HEK293T (cell line): Measurements from ENCODE around the gene S100P.

Experiments
- CTCF ChIA-PET: fragments of 350-600 bp; formaldehyde crosslinking; extraction: SDS; loops from one replicate; lab custom pipeline; 2021; ENCODE audit warnings: antibody characterized with exemption, inconsistent platforms; lab: Yijun Ruan, JAX
- POLR2A ChIA-PET: fragments of 350-600 bp; formaldehyde crosslinking; extraction: SDS; loops from one replicate; lab custom pipeline; 2020; ENCODE audit warnings: antibody characterized with exemption, inconsistent platforms; lab: Yijun Ruan, JAX
- DNase-seq: peaks from one replicate; pipeline ENCODE4 v3.0.0; 2012; ENCODE audit warnings: mixed read lengths; ENCODE audit errors: extremely low spot score
- ARNT ChIP-seq: fragments of 450-650 bp; IDR thresholded peaks from 2 replicates; pipeline ENCODE4 v1.6.1; 2017; ENCODE audit warnings: mild to moderate bottlenecking
- BHLHE40 ChIP-seq: fragments of 450-650 bp; IDR thresholded peaks from 2 replicates; pipeline ENCODE4 v1.6.1; 2016; ENCODE audit warnings: mild to moderate bottlenecking, moderate library complexity, borderline replicate concordance
- CTBP1 ChIP-seq: fragments of 450-650 bp; IDR thresholded peaks from 2 replicates; pipeline ENCODE4 v1.6.1; 2016; ENCODE audit warnings: borderline replicate concordance
- ELF4 ChIP-seq: fragments of 450-650 bp; IDR thresholded peaks from 2 replicates; pipeline ENCODE4 v1.6.1; 2017; ENCODE audit warnings: antibody characterized with exemption
- FOXA1 ChIP-seq: fragments of 450-650 bp; IDR thresholded peaks from 2 replicates; pipeline ENCODE4 v1.6.1; 2016; ENCODE audit warnings: mild to moderate bottlenecking
- FOXK2 ChIP-seq: fragments of 450-650 bp; IDR thresholded peaks from 2 replicates; pipeline ENCODE4 v1.6.1; 2016; ENCODE audit warnings: mild to moderate bottlenecking
- FOXM1 ChIP-seq: fragments of 450-650 bp; IDR thresholded peaks from 2 replicates; pipeline ENCODE4 v1.6.1; 2017; ENCODE audit warnings: mild to moderate bottlenecking, borderline replicate concordance
- HDGF ChIP-seq: fragments of 450-650 bp; IDR thresholded peaks from 2 replicates; pipeline ENCODE4 v1.6.1; 2017; ENCODE audit warnings: antibody characterized with exemption, borderline replicate concordance
- L3MBTL2 ChIP-seq: fragments of 450-650 bp; conservative IDR thresholded peaks from 2 replicates; pipeline ENCODE4 v1.6.1; 2016; ENCODE audit warnings: mild to moderate bottlenecking
- LEF1 ChIP-seq: fragments of 450-650 bp; IDR thresholded peaks from 2 replicates; pipeline ENCODE4 v1.6.1; 2017; ENCODE audit warnings: mild to moderate bottlenecking, borderline replicate concordance
- NFRKB ChIP-seq: fragments of 450-650 bp; IDR thresholded peaks from 2 replicates; pipeline ENCODE4 v1.6.1; 2016; ENCODE audit warnings: mild to moderate bottlenecking, moderate library complexity
- PKNOX1 ChIP-seq: fragments of 450-650 bp; IDR thresholded peaks from 2 replicates; pipeline ENCODE4 v1.6.1; 2016
- SP1 ChIP-seq: fragments of 450-650 bp; IDR thresholded peaks from 2 replicates; pipeline ENCODE4 v1.6.1; 2017
- SUZ12 ChIP-seq: fragments of 450-650 bp; IDR thresholded peaks from 2 replicates; pipeline ENCODE4 v1.6.1; 2016; ENCODE audit warnings: mild to moderate bottlenecking
- TARDBP ChIP-seq: fragments of 450-650 bp; IDR thresholded peaks from 2 replicates; pipeline ENCODE4 v1.6.1; 2016
- ZNF384 ChIP-seq: fragments of 450-650 bp; IDR thresholded peaks from 2 replicates; pipeline ENCODE4 v1.6.1; 2016

Gene S100P

GRCh38 chr4:6728320-6729029, 34.8 kb downstream of the S100P start:
- POLR2A ChIA-PET: no interaction called here
- TF ChIP-seq FOXK2 (no peak), ZNF384 (no peak)
- CTCF ChIA-PET: interaction anchor here (0.9 kb wide), 1 partner anchor 145 kb away, joined by 3 read pairs; no protein-coding TSS in a partner anchor
- no peak for DNase-seq

GRCh38 chr4:6730603-6731317, 37.1 kb downstream of the S100P start:
- TF ChIP-seq L3MBTL2: no peak
- TF ChIP-seq PKNOX1: no peak
- TF ChIP-seq NFRKB: no peak
- TF ChIP-seq ZNF384: no peak
- no peak for TF ChIP-seq TARDBP
- TF ChIP-seq ELF4: no peak
- TF ChIP-seq LEF1: no peak
- TF ChIP-seq FOXM1: no peak
- no peak for TF ChIP-seq FOXA1
- TF ChIP-seq BHLHE40: no peak
- no peak for TF ChIP-seq HDGF
- no peak for DNase-seq
- CTCF ChIA-PET: interaction anchor here (0.6 to 1.4 kb wide), 2 partner anchors 143 to 180 kb away, joined by 3 read pairs; no protein-coding TSS in a partner anchor
- POLR2A ChIA-PET: interaction anchor here (1.2 kb wide), 1 partner anchor 12 kb away, joined by 3 read pairs; no protein-coding TSS in a partner anchor

- TF ChIP-seq FOXA1 (no peak), NFRKB (no peak), BHLHE40 (no peak), SUZ12 (no peak), HDGF (no peak), PKNOX1 (no peak), TARDBP (no peak)
- no peak for DNase-seq
- ChIA-PET CTCF (interaction anchor here (1.4 kb wide), 1 partner anchor 142 kb away, joined by 3 read pairs; no protein-coding TSS in a partner anchor), POLR2A (interaction anchor here (1.2 kb wide), 1 partner anchor 13 kb away, joined by 3 read pairs; no protein-coding TSS in a partner anchor)
Measured at GRCh38 chr4:6731318-6731675, 37.6 kb downstream of the S100P start.

GRCh38 chr4:6731780-6732179, 38.1 kb downstream of the S100P start:
- ChIA-PET POLR2A (no interaction called here), CTCF (no interaction called here)
- no peak for DNase-seq
- no peak for TF ChIP-seq BHLHE40
- no peak for TF ChIP-seq NFRKB
- no peak for TF ChIP-seq L3MBTL2
- no peak for TF ChIP-seq ELF4
- no peak for TF ChIP-seq SP1
- no peak for TF ChIP-seq HDGF
- no peak for TF ChIP-seq FOXK2
- no peak for TF ChIP-seq FOXM1

GRCh38 chr4:6732441-6733357, 39.0 kb downstream of the S100P start:
- TF ChIP-seq FOXA1 (no peak), SUZ12 (no peak), L3MBTL2 (no peak), LEF1 (no peak)
- no peak for DNase-seq
- CTCF ChIA-PET: no interaction called here
- POLR2A ChIA-PET: no interaction called here

GRCh38 chr4:6733358-6734164, 39.9 kb downstream of the S100P start:
- POLR2A ChIA-PET: no interaction called here
- CTCF ChIA-PET: no interaction called here

More at GRCh38 chr4:6733358-6734164, 39.9 kb downstream of the S100P start:
- DNase-seq: no peak
- TF ChIP-seq FOXM1 (no peak), BHLHE40 (no peak), ZNF384 (no peak), ARNT (no peak), TARDBP (no peak), PKNOX1 (no peak), FOXA1 (no peak), HDGF (no peak), ELF4 (no peak), CTBP1 (no peak), SP1 (no peak), FOXK2 (no peak), NFRKB (no peak), L3MBTL2 (no peak), SUZ12 (no peak), LEF1 (no peak)
